Measurements from ENCODE around the gene SLC13A5. TPM values are rescaled to one million over a fixed set of nuclear protein-coding genes. Genes with fewer than 3 reads are reported as not detected.
"Not testable (repeated sequence)": the region's sequence is repeated elsewhere in the genome, so short reads cannot be mapped to it uniquely, and the experiment has no call there.

Gene SLC13A5
- total RNA-seq, 1 donor from 2014 or later: not detected

GRCh38 chr17:6699997-6700947 is 12.9 kb downstream of the SLC13A5 start:
- no peak for TF ChIP-seq CTCF (IDR thresholded peaks at IDR 0.05)
- Histone ChIP-seq H3K4me3 (no peak overlapping the region), H3K36me3 (no peaks in the 10 kb centered on the region), H3K4me1 (no peaks in the 10 kb centered on the region), H3K27me3 (no peaks in the 10 kb centered on the region), H3K9me3 (no peaks in the 10 kb centered on the region), H3K27ac (no peak overlapping the region)
- no peak for DNase-seq
- ATAC-seq: no peak
- intact Hi-C loops (cut with DNase I): no loop called here

- Histone ChIP-seq H3K27me3 (no peaks in the 10 kb centered on the region), H3K4me1 (no peaks in the 10 kb centered on the region), H3K27ac (no peak overlapping the region), H3K36me3 (no peaks in the 10 kb centered on the region), H3K9me3 (no peaks in the 10 kb centered on the region), H3K4me3 (no peak overlapping the region)
- intact Hi-C loops (cut with DNase I): no loop called here
- ATAC-seq (no peak), DNase-seq (no peak)
- TF ChIP-seq CTCF (IDR thresholded peaks at IDR 0.05): no peak
Measured at GRCh38 chr17:6698004-6698403, 15.2 kb downstream of the SLC13A5 start.

- no peaks in the 10 kb centered on the region for H3K4me1 ChIP-seq
- H3K27ac ChIP-seq: no peak overlapping the region
- intact Hi-C loops (cut with DNase I): no loop called here
- DNase-seq: no peak
- TF ChIP-seq CTCF (IDR thresholded peaks at IDR 0.05): no peak
- ATAC-seq: no peak
- no peak overlapping the region for H3K4me3 ChIP-seq
- H3K27me3 ChIP-seq: no peaks in the 10 kb centered on the region
- no peaks in the 10 kb centered on the region for H3K36me3 ChIP-seq
- H3K9me3 ChIP-seq: no peaks in the 10 kb centered on the region
Measured at GRCh38 chr17:6696906-6697305, 16.3 kb downstream of the SLC13A5 start.

- no peak overlapping the region for H3K27ac ChIP-seq
- ATAC-seq: no peak
- H3K36me3 ChIP-seq: no peaks in the 10 kb centered on the region
- TF ChIP-seq CTCF (IDR thresholded peaks at IDR 0.05): no peak
- no peak overlapping the region for H3K4me3 ChIP-seq
- no peak for DNase-seq
- no peaks in the 10 kb centered on the region for H3K9me3 ChIP-seq
- H3K4me1 ChIP-seq: no peaks in the 10 kb centered on the region
- no peaks in the 10 kb centered on the region for H3K27me3 ChIP-seq
- intact Hi-C loops (cut with DNase I): no loop called here
Measured at GRCh38 chr17:6695565-6695964, 17.6 kb downstream of the SLC13A5 start.

- Histone ChIP-seq H3K27ac (no peak overlapping the region), H3K4me1 (no peaks in the 10 kb centered on the region), H3K9me3 (no peaks in the 10 kb centered on the region), H3K4me3 (no peak overlapping the region), H3K27me3 (no peaks in the 10 kb centered on the region), H3K36me3 (no peaks in the 10 kb centered on the region)
- DNase-seq (no peak), ATAC-seq (no peak)
- intact Hi-C loops (cut with DNase I): no loop called here
- TF ChIP-seq CTCF (IDR thresholded peaks at IDR 0.05): no peak
Measured at GRCh38 chr17:6695051-6695450, 18.1 kb downstream of the SLC13A5 start.

- intact Hi-C loops (cut with DNase I); H3K27me3 ChIP-seq; H3K9me3 ChIP-seq; H3K36me3 ChIP-seq; H3K4me3 ChIP-seq; DNase-seq; H3K27ac ChIP-seq; ATAC-seq; H3K4me1 ChIP-seq: not testable (repeated sequence)
Measured at GRCh38 chr17:6691958-6692357, 21.2 kb downstream of the SLC13A5 start.

All from upper lobe of right lung (tissue), 1 donor.